ENCODE results near the gene HLF.

HLF gene

GRCh38 chr17:55236316-55236715, 28.4 kb upstream of the HLF start:
- H3K27me3 ChIP-seq (replicated peaks): no peaks in the 10 kb centered on the region
- TF ChIP-seq CTCF (IDR thresholded peaks at IDR 0.05; ENCODE audit: low read depth, low read length, missing control alignments): no peak
- H3K4me3 ChIP-seq (ENCODE audit: low read depth, low read length): no peak overlapping the region
- H3K36me3 ChIP-seq (replicated peaks): no peaks in the 10 kb centered on the region
- in situ Hi-C loops (cut with HindIII; ENCODE audit: low pct_ligation_motif_present, low sequenced_read_pairs): no loop called here
- no peak overlapping the region for H3K27ac ChIP-seq
- no peak for DNase-seq

GRCh38 chr17:55237268-55237667, 27.5 kb upstream of the HLF start:
- no peak overlapping the region for H3K27ac ChIP-seq

GRCh38 chr17:55237841-55238178, 26.9 kb upstream of the HLF start:
- Histone ChIP-seq H3K27me3 (replicated peaks) (no peaks in the 10 kb centered on the region), H3K27ac (no peak overlapping the region), H3K4me3 (ENCODE audit: low read depth, low read length) (peak overlapping the region; percentile 63), H3K36me3 (replicated peaks) (no peaks in the 10 kb centered on the region)
- in situ Hi-C loops (cut with HindIII; ENCODE audit: low pct_ligation_motif_present, low sequenced_read_pairs): no loop called here
- no peak for DNase-seq
- no peak for TF ChIP-seq CTCF (IDR thresholded peaks at IDR 0.05; ENCODE audit: low read depth, low read length, missing control alignments)

More at GRCh38 chr17:55237268-55237667, 27.5 kb upstream of the HLF start:
- in situ Hi-C loops (cut with HindIII; ENCODE audit: low pct_ligation_motif_present, low sequenced_read_pairs): no loop called here
- H3K4me3 ChIP-seq (ENCODE audit: low read depth, low read length): no peak overlapping the region
- no peak for DNase-seq
- no peak for TF ChIP-seq CTCF (IDR thresholded peaks at IDR 0.05; ENCODE audit: low read depth, low read length, missing control alignments)
- H3K27me3 ChIP-seq (replicated peaks): no peaks in the 10 kb centered on the region
- no peaks in the 10 kb centered on the region for H3K36me3 ChIP-seq (replicated peaks)

- no peaks in the 10 kb centered on the region for H3K27me3 ChIP-seq (replicated peaks)
- in situ Hi-C loops (cut with HindIII; ENCODE audit: low pct_ligation_motif_present, low sequenced_read_pairs): no loop called here
- DNase-seq: peak; percentile 78
- no peaks in the 10 kb centered on the region for H3K36me3 ChIP-seq (replicated peaks)
- TF ChIP-seq CTCF (IDR thresholded peaks at IDR 0.05; ENCODE audit: low read depth, low read length, missing control alignments): no peak
- no peak overlapping the region for H3K27ac ChIP-seq
- H3K4me3 ChIP-seq (ENCODE audit: low read depth, low read length): peak overlapping the region; percentile 63
These were observed 26.4 kb upstream of the HLF start for GRCh38 chr17:55238179-55238930.

GRCh38 chr17:55238931-55239297, 25.8 kb upstream of the HLF start:
- TF ChIP-seq CTCF (IDR thresholded peaks at IDR 0.05; ENCODE audit: low read depth, low read length, missing control alignments): no peak
- Histone ChIP-seq H3K27me3 (replicated peaks) (no peaks in the 10 kb centered on the region), H3K27ac (no peak overlapping the region), H3K4me3 (ENCODE audit: low read depth, low read length) (peak overlapping the region; percentile 63), H3K36me3 (replicated peaks) (no peaks in the 10 kb centered on the region)
- in situ Hi-C loops (cut with HindIII; ENCODE audit: low pct_ligation_motif_present, low sequenced_read_pairs): no loop called here
- DNase-seq: no peak

- no peak for DNase-seq
- Histone ChIP-seq H3K36me3 (replicated peaks) (no peaks in the 10 kb centered on the region), H3K27me3 (replicated peaks) (no peaks in the 10 kb centered on the region), H3K4me3 (ENCODE audit: low read depth, low read length) (no peak overlapping the region), H3K27ac (no peak overlapping the region)
- in situ Hi-C loops (cut with HindIII; ENCODE audit: low pct_ligation_motif_present, low sequenced_read_pairs): no loop called here
- TF ChIP-seq CTCF (IDR thresholded peaks at IDR 0.05; ENCODE audit: low read depth, low read length, missing control alignments): no peak
These were observed 23.7 kb upstream of the HLF start for GRCh38 chr17:55241097-55241496.

All from brain microvascular endothelial cell (primary cell).